ENCODE data around the gene FTL. TPM values are rescaled to one million over a fixed set of nuclear protein-coding genes. Genes with fewer than 3 reads are reported as not detected.
A peak's percentile ranks its signal among the peaks of the same experiment; 100 is the strongest.

The FTL gene
- total and polyA plus RNA-seq, 4 donors, result 2,880 to 22,369 (median 12,158) TPM

- no peak for ATAC-seq (ENCODE audit: insufficient read depth, low FRiP score)
- Histone ChIP-seq H3K9me3 (ENCODE audit: control insufficient read depth in 4 of 4, insufficient read depth in 3 of 4, low read length in 3 of 4) (no peaks in the 10 kb centered on the region), H3K27me3 (ENCODE audit: control insufficient read depth in 3 of 3, insufficient read depth in 3 of 3, low read length in 2 of 3) (no peaks in the 10 kb centered on the region), H3K27ac (ENCODE audit: low read depth in 1 of 2, low read length in 1 of 2) (peak overlapping the region in 1 of 2 donors; percentile 92), H3K4me3 (no peak overlapping the region), H3K4me1 (ENCODE audit: control insufficient read depth in 5 of 5, insufficient read depth in 5 of 5, low read length in 5 of 5) (peaks cover 5 to 31% (median 16%) of the 10 kb centered on the region in 5 donors), H3K36me3 (ENCODE audit: control insufficient read depth in 4 of 4, insufficient read depth in 4 of 4, low read length in 4 of 4) (peaks cover 0 to 10% (median 6%) of the 10 kb centered on the region in 4 donors), H3K9ac (ENCODE audit: insufficient read depth in 1 of 2, low read length in 2 of 2) (no peak overlapping the region)
- 87% methylated on average over 12 of the region's 12 CpGs for WGBS, 2 donors
- no peak for DNase-seq
- TF ChIP-seq, protein P1, sequence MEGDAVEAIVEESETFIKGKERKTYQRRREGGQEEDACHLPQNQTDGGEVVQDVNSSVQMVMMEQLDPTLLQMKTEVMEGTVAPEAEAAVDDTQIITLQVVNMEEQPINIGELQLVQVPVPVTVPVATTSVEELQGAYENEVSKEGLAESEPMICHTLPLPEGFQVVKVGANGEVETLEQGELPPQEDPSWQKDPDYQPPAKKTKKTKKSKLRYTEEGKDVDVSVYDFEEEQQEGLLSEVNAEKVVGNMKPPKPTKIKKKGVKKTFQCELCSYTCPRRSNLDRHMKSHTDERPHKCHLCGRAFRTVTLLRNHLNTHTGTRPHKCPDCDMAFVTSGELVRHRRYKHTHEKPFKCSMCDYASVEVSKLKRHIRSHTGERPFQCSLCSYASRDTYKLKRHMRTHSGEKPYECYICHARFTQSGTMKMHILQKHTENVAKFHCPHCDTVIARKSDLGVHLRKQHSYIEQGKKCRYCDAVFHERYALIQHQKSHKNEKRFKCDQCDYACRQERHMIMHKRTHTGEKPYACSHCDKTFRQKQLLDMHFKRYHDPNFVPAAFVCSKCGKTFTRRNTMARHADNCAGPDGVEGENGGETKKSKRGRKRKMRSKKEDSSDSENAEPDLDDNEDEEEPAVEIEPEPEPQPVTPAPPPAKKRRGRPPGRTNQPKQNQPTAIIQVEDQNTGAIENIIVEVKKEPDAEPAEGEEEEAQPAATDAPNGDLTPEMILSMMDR (IDR thresholded peaks at IDR 0.05; ENCODE audit: control extremely low read depth, extremely low read depth), result no peak
Observed at GRCh38 chr19:48961673-48962028, 3.5 kb upstream of the FTL start.

DNA sequence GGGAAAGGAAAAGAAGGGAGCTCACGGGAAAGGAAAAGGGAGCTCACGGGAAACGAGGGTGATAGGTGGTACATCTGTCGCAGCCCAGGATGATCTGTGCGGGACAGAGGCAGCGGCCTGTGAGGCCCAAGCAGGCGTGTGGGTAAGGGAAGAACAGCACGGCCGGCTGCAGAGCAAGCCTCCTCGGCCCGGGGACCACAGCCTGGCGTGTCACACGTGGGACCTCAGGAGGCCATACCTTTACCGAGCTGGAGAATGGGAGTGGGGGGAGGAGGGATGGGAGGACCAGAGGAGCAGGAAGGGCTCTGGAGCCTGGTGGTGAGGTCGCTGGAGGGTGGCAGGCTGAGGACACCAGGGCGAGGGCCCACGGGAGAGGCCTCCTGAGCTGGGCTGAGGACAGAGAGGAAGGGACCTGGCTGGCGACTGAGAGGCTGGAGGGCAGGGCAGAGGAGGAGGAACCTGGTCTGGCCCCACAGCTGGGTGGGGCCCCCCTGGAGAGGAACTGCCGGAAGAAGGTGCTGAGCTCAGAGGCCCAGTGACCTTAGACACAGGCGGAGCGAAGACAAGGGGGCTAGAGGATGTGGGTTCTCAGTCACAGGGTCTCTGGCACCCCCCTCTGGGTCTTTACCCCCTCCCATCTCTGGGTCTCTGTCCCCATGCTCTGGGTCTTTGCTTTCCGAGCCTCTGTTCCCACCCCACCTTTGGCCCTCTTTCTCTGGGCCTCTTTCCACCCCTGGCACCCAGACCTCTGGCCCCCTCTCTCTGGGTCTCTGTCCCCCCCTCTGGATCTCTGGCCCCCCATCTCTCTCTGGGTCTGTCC, 2.9 kb upstream of the FTL start:
- Histone ChIP-seq H3K27ac (ENCODE audit: low read depth in 1 of 2, low read length in 1 of 2) (peak overlapping the region; percentile 1 to 92), H3K9ac (ENCODE audit: insufficient read depth in 1 of 2, low read length in 2 of 2) (no peak overlapping the region), H3K4me1 (ENCODE audit: control insufficient read depth in 5 of 5, insufficient read depth in 5 of 5, low read length in 5 of 5) (peaks cover 5 to 35% (median 16%) of the 10 kb centered on the region in 5 donors), H3K27me3 (ENCODE audit: control insufficient read depth in 3 of 3, insufficient read depth in 3 of 3, low read length in 2 of 3) (no peaks in the 10 kb centered on the region), H3K36me3 (ENCODE audit: control insufficient read depth in 4 of 4, insufficient read depth in 4 of 4, low read length in 4 of 4) (peaks cover 0 to 13% (median 7%) of the 10 kb centered on the region in 4 donors), H3K4me3 (no peak overlapping the region), H3K9me3 (ENCODE audit: control insufficient read depth in 4 of 4, insufficient read depth in 3 of 4, low read length in 3 of 4) (no peaks in the 10 kb centered on the region)
- 32 to 47% methylated on average over 22 of the region's 22 CpGs for WGBS, 2 donors
- TF ChIP-seq, protein P1 (IDR thresholded peaks at IDR 0.05; ENCODE audit: control extremely low read depth, extremely low read depth), result no peak
- DNase-seq (peak in 2 of 3 donors; percentile 40 to 53), ATAC-seq (ENCODE audit: insufficient read depth, low FRiP score) (no peak)

DNA sequence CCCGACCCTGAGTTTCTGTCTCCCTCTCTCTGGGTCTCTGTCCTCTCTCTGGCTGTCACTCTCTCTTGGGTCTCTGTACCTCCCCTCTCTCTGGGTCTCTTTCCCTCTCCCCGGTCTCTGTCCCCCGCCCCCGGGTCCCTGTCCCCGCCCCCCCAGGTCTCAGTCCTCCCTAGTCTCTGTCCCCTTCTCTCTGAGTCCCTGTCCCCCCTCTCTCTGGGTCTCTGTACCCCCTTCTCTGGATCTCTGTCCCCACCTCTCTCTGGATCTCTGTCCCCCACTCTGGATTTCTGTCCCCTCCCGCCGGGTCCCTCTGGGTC, 2.3 kb upstream of the FTL start:
- Histone ChIP-seq H3K9ac (ENCODE audit: insufficient read depth in 1 of 2, low read length in 2 of 2) (no peak overlapping the region), H3K4me1 (ENCODE audit: control insufficient read depth in 5 of 5, insufficient read depth in 5 of 5, low read length in 5 of 5) (peaks cover 5 to 35% (median 16%) of the 10 kb centered on the region in 5 donors), H3K27me3 (ENCODE audit: control insufficient read depth in 3 of 3, insufficient read depth in 3 of 3, low read length in 2 of 3) (no peaks in the 10 kb centered on the region), H3K27ac (ENCODE audit: low read depth in 1 of 2, low read length in 1 of 2) (peak overlapping the region; percentile 1 to 92), H3K36me3 (ENCODE audit: control insufficient read depth in 4 of 4, insufficient read depth in 4 of 4, low read length in 4 of 4) (peaks cover 0 to 19% (median 9%) of the 10 kb centered on the region in 4 donors), H3K4me3 (no peak overlapping the region), H3K9me3 (ENCODE audit: control insufficient read depth in 4 of 4, insufficient read depth in 3 of 4, low read length in 3 of 4) (no peaks in the 10 kb centered on the region)
- TF ChIP-seq, protein P1 (IDR thresholded peaks at IDR 0.05; ENCODE audit: control extremely low read depth, extremely low read depth), result no peak
- ATAC-seq (ENCODE audit: insufficient read depth, low FRiP score) (no peak), DNase-seq (no peak)
- 27 to 40% methylated on average over 7 of the region's 7 CpGs for WGBS, 2 donors

Data from lung (tissue), 12 donors.